Esophagus muscularis mucosa (tissue), 4 donors: ENCODE results near the gene OR5AC2. TPM values are rescaled to one million over a fixed set of nuclear protein-coding genes. Genes with fewer than 3 reads are reported as not detected.

ENCODE experiments used
- DNase-seq: peaks from one replicate; pipeline ENCODE4 v3.0.0-alpha.2; 2017; ENCODE audit errors: extremely low spot score
- H3K27ac ChIP-seq, 4 donors: fragments of 200-600 bp; sonication (generic); replicated peaks in 1 of 4; 1 replicate in 3 of 4; 2 replicates in 1 of 4; pipeline ENCODE4 v1.5.1; 2016 to 2019; ENCODE audit warnings: mild to moderate bottlenecking in 1 of 4
- H3K27me3 ChIP-seq, 4 donors: fragments of 200-600 bp; sonication (generic); one replicate each; pipeline versions ENCODE4 v1.5.1 to v1.6.0; 2016 to 2019
- H3K36me3 ChIP-seq, 4 donors: fragments of 200-600 bp; sonication (generic); one replicate each; pipeline ENCODE4 v1.5.1; 2016 to 2019
- H3K4me1 ChIP-seq, 4 donors: fragments of 200-600 bp; sonication (generic); one replicate each; pipeline ENCODE4 v1.5.1; 2016 to 2019
- H3K4me3 ChIP-seq, 4 donors: fragments of 200-600 bp; sonication (generic); 1 replicate in 2 of 4; 2 replicates in 2 of 4; pipeline ENCODE4 v1.5.1; 2016 to 2019; ENCODE audit warnings: mild to moderate bottlenecking in 4 of 4, moderate library complexity in 1 of 4
- H3K9me3 ChIP-seq, 4 donors: fragments of 200-600 bp; sonication (generic); 1 replicate in 3 of 4; 2 replicates in 1 of 4; pipeline ENCODE4 v1.5.1; 2016 to 2019
- EP300 ChIP-seq: sonication (generic); formaldehyde crosslinking; IDR thresholded peaks from one replicate; pipeline ENCODE4 v1.6.1; 2017; ENCODE audit warnings: antibody characterized with exemption
- POLR2A ChIP-seq: fragments of 450-650 bp; IDR thresholded peaks from one replicate; pipeline ENCODE4 v1.6.1; 2017; ENCODE audit warnings: antibody characterized with exemption, moderate library complexity, mild to moderate bottlenecking, low read depth
- POLR2AphosphoS5 ChIP-seq, 2 donors: sonication (generic); formaldehyde crosslinking; IDR thresholded peaks; one replicate each; pipeline ENCODE4 v1.6.1; 2017; ENCODE audit warnings: antibody characterized with exemption in 2 of 2
- WGBS: methylation state at CpG from one replicate; pipeline ENCODE4 v1.1.5; 2018; 5-methylcytosine and 5-hydroxymethylcytosine counted together
- intact Hi-C: fragments of 100-400 bp; cut with DNase I; formaldehyde crosslinking; loops from one replicate; pipeline ENCODE4 v1.15.1; 2023
- total RNA-seq, 4 donors: library from RNA; depleted of rRNA; stranded (reverse); fragments of >200 nt; gene quantifications; one replicate each; pipeline versions ENCODE4 v1.1.0 to v1.2.1, GENCODE V29; 2016
- TF ChIP-seq, protein P1 (sequence below), 3 experiments: fragments of 200-600 bp in 2 of 3; fragments of 450-650 bp in 1 of 3; sonication (generic) in 2 of 3; IDR thresholded peaks; one replicate each; pipeline ENCODE4 v1.5.1; 2017 to 2019; ENCODE audit warnings: antibody characterized with exemption in 3 of 3, mild to moderate bottlenecking in 2 of 3, moderate library complexity in 1 of 3

The OR5AC2 gene
- total RNA-seq, 4 donors from 2014 or later, result not detected

DNA sequence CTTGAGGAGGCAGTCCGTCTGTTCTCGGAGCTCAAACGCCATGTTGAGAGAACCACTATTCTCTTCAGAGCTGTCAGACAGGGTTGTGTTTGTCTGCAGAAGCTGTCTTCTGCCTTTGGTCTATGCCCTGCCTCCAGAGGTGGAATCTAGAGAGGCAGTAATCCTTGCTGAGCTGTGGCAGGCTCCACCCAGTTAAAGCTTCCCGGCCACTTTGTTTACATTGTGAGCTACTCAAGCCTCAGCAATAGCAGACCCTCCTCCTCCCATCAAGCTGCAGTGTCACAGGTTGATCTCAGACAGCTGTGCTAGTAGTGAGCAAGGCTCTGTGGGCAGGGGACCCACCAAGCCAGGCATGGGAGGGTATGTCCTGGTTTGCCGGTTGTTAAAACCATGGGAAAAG lies 8.9 kb downstream of the OR5AC2 start:
- intact Hi-C loops, result no loop called here
- Histone ChIP-seq H3K4me3 (no peak overlapping the region), H3K36me3 (no peaks in the 10 kb centered on the region), H3K9me3 (no peaks in the 10 kb centered on the region), H3K27ac (no peak overlapping the region), H3K27me3 (no peaks in the 10 kb centered on the region), H3K4me1 (no peaks in the 10 kb centered on the region)
- no peak for TF ChIP-seq EP300
- no peak for TF ChIP-seq POLR2A
- TF ChIP-seq POLR2AphosphoS5 (IDR thresholded peaks at IDR 0.05), result no peak
- TF ChIP-seq, protein P1, sequence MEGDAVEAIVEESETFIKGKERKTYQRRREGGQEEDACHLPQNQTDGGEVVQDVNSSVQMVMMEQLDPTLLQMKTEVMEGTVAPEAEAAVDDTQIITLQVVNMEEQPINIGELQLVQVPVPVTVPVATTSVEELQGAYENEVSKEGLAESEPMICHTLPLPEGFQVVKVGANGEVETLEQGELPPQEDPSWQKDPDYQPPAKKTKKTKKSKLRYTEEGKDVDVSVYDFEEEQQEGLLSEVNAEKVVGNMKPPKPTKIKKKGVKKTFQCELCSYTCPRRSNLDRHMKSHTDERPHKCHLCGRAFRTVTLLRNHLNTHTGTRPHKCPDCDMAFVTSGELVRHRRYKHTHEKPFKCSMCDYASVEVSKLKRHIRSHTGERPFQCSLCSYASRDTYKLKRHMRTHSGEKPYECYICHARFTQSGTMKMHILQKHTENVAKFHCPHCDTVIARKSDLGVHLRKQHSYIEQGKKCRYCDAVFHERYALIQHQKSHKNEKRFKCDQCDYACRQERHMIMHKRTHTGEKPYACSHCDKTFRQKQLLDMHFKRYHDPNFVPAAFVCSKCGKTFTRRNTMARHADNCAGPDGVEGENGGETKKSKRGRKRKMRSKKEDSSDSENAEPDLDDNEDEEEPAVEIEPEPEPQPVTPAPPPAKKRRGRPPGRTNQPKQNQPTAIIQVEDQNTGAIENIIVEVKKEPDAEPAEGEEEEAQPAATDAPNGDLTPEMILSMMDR (IDR thresholded peaks at IDR 0.05), result no peak
- 83% methylated on average over 1 of the region's 5 CpGs for WGBS
- no peak for DNase-seq

DNA sequence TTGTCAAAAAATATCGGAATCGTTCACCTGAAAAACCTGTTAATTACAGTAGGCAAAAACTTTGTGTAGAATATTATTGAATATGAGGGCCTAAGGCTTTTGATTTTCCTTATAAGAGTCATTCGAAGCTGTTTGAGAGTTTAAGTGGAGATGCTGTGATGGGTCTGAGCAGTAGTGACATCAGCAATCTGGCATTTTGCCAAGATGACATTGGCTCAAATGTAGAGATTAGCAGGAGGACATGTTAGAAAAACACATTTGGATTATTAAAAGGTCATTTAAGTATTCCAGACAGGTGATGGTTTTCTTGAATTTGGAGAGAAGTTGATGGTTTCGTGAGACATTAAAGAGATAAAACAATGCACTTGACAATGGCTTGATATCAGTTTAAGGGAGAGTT lies 12.9 kb downstream of the OR5AC2 start:
- Histone ChIP-seq H3K4me1 (no peaks in the 10 kb centered on the region), H3K27ac (no peak overlapping the region), H3K9me3 (no peaks in the 10 kb centered on the region), H3K4me3 (no peak overlapping the region), H3K27me3 (no peaks in the 10 kb centered on the region), H3K36me3 (no peaks in the 10 kb centered on the region)
- intact Hi-C loops, result no loop called here
- no peak for DNase-seq
- TF ChIP-seq POLR2A (no peak), POLR2AphosphoS5 (IDR thresholded peaks at IDR 0.05) (no peak), EP300 (no peak)
- WGBS, result 79% methylated on average over 4 of the region's 4 CpGs

DNA sequence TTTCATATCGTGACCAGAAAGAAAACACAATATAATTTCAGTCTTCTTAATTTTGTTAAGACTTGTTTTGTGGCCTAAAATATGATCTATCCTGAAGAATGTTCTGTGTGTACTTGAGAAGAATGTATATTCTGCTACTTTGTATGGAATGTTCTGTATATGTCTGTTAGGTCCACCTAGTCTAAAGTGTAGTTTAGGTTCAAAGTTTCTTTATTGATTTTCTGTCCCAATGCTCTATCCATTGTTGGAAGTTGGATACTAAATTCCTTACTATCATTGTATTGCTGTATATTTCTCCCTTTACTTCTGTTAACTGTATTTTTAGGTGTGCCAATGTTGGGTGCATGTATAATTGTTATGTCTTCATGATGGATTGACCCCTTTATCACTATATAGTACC lies 21.2 kb downstream of the OR5AC2 start:
- H3K36me3 ChIP-seq, result no peaks in the 10 kb centered on the region
- H3K9me3 ChIP-seq, result peaks cover 0 to 18% (median 2%) of the 10 kb centered on the region in 4 donors
- no peaks in the 10 kb centered on the region for H3K4me1 ChIP-seq
- H3K27me3 ChIP-seq, result no peaks in the 10 kb centered on the region
- no peak for DNase-seq
- no peak overlapping the region for H3K4me3 ChIP-seq
- intact Hi-C loops, result no loop called here
- H3K27ac ChIP-seq, result no peak overlapping the region
- WGBS, result 45% methylated on average over 1 of the region's 1 CpG
- TF ChIP-seq, protein P1 (IDR thresholded peaks at IDR 0.05), result no peak
- TF ChIP-seq POLR2A (no peak), POLR2AphosphoS5 (IDR thresholded peaks at IDR 0.05) (no peak), EP300 (no peak)

DNA sequence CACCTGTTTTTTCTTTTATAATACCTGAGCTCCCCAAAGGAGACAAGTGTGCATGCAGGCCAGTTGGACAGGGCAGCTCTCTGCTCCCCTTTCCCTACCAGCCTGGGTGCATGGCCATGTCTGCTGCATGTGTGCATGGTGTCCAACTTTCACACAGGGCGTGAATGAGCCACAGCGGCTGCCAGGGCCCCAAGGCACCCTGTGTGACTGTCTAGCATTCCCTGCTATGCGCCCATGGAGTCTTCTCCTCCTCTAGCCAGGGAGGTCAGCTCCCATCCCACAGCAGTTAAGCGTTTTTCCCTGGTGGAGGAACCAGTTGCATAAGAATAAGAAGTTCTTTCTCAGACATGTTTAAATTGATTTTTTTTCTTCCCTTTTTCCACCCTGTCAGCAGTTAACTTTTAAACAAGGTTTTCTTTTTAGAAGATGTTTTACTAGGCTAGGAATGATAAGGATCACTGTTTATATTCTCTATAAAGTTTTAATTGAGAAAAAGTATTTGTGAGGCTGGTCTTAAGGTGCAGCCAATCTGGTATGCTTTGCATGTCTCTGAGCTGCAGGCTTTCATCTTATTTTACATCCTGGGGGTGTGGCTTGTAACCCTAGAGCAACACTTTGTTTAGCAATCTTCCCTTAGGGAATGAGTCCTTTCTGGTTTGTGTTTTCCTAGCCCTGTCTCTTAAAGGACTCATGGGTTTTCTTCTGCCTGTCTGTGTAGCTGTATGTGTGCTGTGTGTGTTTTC lies 23.0 kb downstream of the OR5AC2 start:
- 85% methylated on average over 4 of the region's 4 CpGs for WGBS
- intact Hi-C loops, result no loop called here
- no peak for TF ChIP-seq POLR2A
- TF ChIP-seq EP300, result no peak
- TF ChIP-seq POLR2AphosphoS5 (IDR thresholded peaks at IDR 0.05), result no peak
- TF ChIP-seq, protein P1 (IDR thresholded peaks at IDR 0.05), result no peak

DNA sequence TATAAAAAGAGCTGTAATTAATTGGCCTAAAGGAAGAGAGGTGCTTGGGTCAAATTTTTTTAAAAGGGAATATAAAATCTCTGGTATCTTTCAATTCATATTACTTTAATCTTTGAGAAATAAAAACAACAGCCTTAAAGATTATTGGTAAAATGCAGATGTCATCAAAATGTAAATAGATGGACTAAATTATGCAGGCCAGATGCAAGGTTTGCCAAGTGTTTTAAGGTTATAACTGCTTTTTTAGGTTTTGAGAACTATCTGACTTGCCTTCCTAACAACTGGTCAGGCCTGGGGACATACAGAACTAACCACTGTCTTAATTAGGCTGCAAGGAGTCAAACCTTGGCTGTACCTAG lies 23.6 kb downstream of the OR5AC2 start:
- DNase-seq, result no peak
- Histone ChIP-seq H3K9me3 (peaks cover 0 to 18% (median 2%) of the 10 kb centered on the region in 4 donors), H3K27me3 (no peaks in the 10 kb centered on the region), H3K4me3 (no peak overlapping the region), H3K4me1 (no peaks in the 10 kb centered on the region), H3K36me3 (no peaks in the 10 kb centered on the region), H3K27ac (no peak overlapping the region)
- intact Hi-C loops, result no loop called here
- TF ChIP-seq, protein P1 (IDR thresholded peaks at IDR 0.05), result no peak
- no peak for TF ChIP-seq EP300
- no peak for TF ChIP-seq POLR2AphosphoS5 (IDR thresholded peaks at IDR 0.05)
- TF ChIP-seq POLR2A, result no peak

More for the DNA sequence above, 23.0 kb downstream of the OR5AC2 start:
- no peak overlapping the region for H3K4me3 ChIP-seq
- no peak for DNase-seq
- no peaks in the 10 kb centered on the region for H3K36me3 ChIP-seq
- no peaks in the 10 kb centered on the region for H3K4me1 ChIP-seq
- no peaks in the 10 kb centered on the region for H3K27me3 ChIP-seq
- H3K27ac ChIP-seq, result no peak overlapping the region
- peaks cover 0 to 18% (median 2%) of the 10 kb centered on the region in 4 donors for H3K9me3 ChIP-seq
